MCF 10A (cell line): ENCODE data around the gene ANXA6. TPM values are rescaled to one million over a fixed set of nuclear protein-coding genes. Genes with fewer than 3 reads are reported as not detected.

Experiments
- BruUV-seq: library from RNA; stranded (reverse); fragments of 400-500 nt; replicated peaks from 2 replicates; lab custom pipeline; 2021; lab: Mats Ljungman, UMichigan
- CTCF ChIA-PET: fragments of 300-600 bp; sonication (Branson Sonifier 250); formaldehyde crosslinking; extraction: SDS; loops from one replicate; lab custom pipeline; 2021; ENCODE audit warnings: antibody characterized with exemption, inconsistent platforms; lab: Yijun Ruan, JAX
- POLR2A ChIA-PET: fragments of 300-600, 350-650 bp; sonication (Branson Sonifier 250); formaldehyde crosslinking; extraction: SDS; loops from one replicate; lab custom pipeline; 2020; ENCODE audit warnings: antibody characterized with exemption, inconsistent platforms; lab: Yijun Ruan, JAX
- DNase-seq: peaks from one replicate; pipeline ENCODE4 v3.0.0-alpha.2; 2018; ENCODE audit not compliant: unreplicated experiment
- H3K27ac Mint-ChIP-seq: one replicate; pipeline ENCODE4 v1.8.0; 2022; ENCODE audit warnings: mild to moderate bottlenecking, low read depth, mixed read lengths; ENCODE audit not compliant: unreplicated experiment
- H3K27me3 Mint-ChIP-seq: one replicate; pipeline ENCODE4 v1.8.0; 2022; ENCODE audit warnings: mixed read lengths; ENCODE audit not compliant: insufficient read depth, unreplicated experiment
- H3K36me3 Mint-ChIP-seq: one replicate; pipeline ENCODE4 v1.8.0; 2022; ENCODE audit warnings: mild to moderate bottlenecking, moderate library complexity, mixed read lengths; ENCODE audit not compliant: insufficient read depth, unreplicated experiment
- H3K4me1 Mint-ChIP-seq: one replicate; pipeline ENCODE4 v1.8.0; 2022; ENCODE audit warnings: mixed read lengths; ENCODE audit not compliant: insufficient read depth, unreplicated experiment
- H3K4me3 Mint-ChIP-seq: one replicate; pipeline ENCODE4 v1.8.0; 2022; ENCODE audit warnings: mild to moderate bottlenecking, moderate library complexity, mixed read lengths; ENCODE audit not compliant: unreplicated experiment
- H3K9me3 Mint-ChIP-seq: one replicate; pipeline ENCODE4 v1.8.0; 2022; ENCODE audit warnings: mixed read lengths; ENCODE audit not compliant: unreplicated experiment
- intact Hi-C: fragments of 100-400 bp; cut with micrococcal nuclease; formaldehyde crosslinking; loops from 2 replicates; pipeline ENCODE4 v1.14.1; 2022
- total RNA-seq: library from RNA; stranded (reverse); gene quantifications from 2 replicates; pipeline ENCODE4 v1.2.3, GENCODE V29; 2022
- TF ChIP-seq, protein P1 (sequence below): fragments of 200-600 bp; IDR thresholded peaks from one replicate; pipeline ENCODE4 v1.8.0; 2022; ENCODE audit warnings: antibody characterized with exemption, mild to moderate bottlenecking; ENCODE audit not compliant: unreplicated experiment

Gene ANXA6
- total RNA-seq, 1 experiment from 2014 or later: 2.6 TPM

DNA sequence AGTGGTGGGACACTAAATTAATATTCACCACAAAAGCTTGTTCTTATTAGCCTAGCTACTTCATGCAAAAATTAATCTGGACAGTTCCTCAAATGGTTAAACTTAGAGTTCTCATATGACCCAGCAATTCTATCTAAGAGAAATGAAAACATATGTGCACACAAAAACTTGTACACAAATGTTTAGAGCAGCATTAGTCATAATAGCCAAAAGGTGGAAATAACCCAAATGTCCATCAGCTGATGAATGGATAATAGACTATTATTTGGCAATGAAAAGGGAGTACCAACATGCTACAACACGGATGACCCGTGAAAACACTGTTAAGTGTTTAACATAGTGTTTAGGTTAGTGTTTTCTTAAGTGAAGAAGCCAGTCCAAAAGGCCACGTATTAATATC is 43.9 kb downstream of the ANXA6 start:
- ChIA-PET POLR2A (interaction anchor here (0.6 to 2.7 kb wide), 4 partner anchors 31 to 142 kb away, joined by 3 to 19 read pairs (median 4); no protein-coding TSS in a partner anchor), CTCF (interaction anchor here (0.6 to 29.6 kb wide), 21 partner anchors 8 to 330 kb away, joined by 3 to 1587 read pairs (median 33); partner anchors contain the start of gene TNIP1)
- TF ChIP-seq, protein P1, sequence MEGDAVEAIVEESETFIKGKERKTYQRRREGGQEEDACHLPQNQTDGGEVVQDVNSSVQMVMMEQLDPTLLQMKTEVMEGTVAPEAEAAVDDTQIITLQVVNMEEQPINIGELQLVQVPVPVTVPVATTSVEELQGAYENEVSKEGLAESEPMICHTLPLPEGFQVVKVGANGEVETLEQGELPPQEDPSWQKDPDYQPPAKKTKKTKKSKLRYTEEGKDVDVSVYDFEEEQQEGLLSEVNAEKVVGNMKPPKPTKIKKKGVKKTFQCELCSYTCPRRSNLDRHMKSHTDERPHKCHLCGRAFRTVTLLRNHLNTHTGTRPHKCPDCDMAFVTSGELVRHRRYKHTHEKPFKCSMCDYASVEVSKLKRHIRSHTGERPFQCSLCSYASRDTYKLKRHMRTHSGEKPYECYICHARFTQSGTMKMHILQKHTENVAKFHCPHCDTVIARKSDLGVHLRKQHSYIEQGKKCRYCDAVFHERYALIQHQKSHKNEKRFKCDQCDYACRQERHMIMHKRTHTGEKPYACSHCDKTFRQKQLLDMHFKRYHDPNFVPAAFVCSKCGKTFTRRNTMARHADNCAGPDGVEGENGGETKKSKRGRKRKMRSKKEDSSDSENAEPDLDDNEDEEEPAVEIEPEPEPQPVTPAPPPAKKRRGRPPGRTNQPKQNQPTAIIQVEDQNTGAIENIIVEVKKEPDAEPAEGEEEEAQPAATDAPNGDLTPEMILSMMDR: no peak
- H3K4me3 Mint-ChIP-seq: no peak overlapping the region
- H3K4me1 Mint-ChIP-seq: peaks cover 4% of the 10 kb centered on the region
- no peaks in the 10 kb centered on the region for H3K36me3 Mint-ChIP-seq
- no TSS peak for BruUV-seq
- no peaks in the 10 kb centered on the region for H3K9me3 Mint-ChIP-seq
- no peak for DNase-seq
- no peak overlapping the region for H3K27ac Mint-ChIP-seq
- intact Hi-C loops: no loop called here
- H3K27me3 Mint-ChIP-seq: no peaks in the 10 kb centered on the region

DNA sequence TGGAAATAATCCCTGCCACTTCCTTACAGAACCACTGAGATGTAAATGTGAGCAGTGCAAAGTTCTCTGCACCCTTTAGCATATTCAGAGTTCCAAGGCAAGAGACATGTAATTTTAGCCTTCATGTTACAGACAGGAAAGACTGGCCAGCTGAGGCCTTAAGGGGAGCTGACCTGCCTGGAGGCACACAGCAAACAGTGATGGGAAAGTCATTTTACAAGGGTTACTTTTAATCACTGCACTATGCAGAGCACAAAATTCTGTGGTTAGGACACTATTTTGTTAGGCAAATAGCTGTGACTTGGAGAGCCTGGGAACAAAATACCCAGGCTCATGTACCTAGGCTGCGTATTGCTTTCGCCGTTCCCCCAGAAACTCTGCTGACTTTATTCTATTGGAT is 46.6 kb downstream of the ANXA6 start:
- TF ChIP-seq, protein P1: no peak
- Mint-ChIP-seq H3K4me1 (peaks cover 25% of the 10 kb centered on the region), H3K27me3 (no peaks in the 10 kb centered on the region), H3K36me3 (no peaks in the 10 kb centered on the region), H3K4me3 (no peak overlapping the region), H3K27ac (no peak overlapping the region), H3K9me3 (no peaks in the 10 kb centered on the region)
- BruUV-seq: no TSS peak
- ChIA-PET CTCF (interaction anchor here (0.7 to 29.6 kb wide), 9 partner anchors 12 to 128 kb away, joined by 3 to 1587 read pairs (median 5); partner anchors contain the start of gene TNIP1), POLR2A (interaction anchor here (1.5 to 2.9 kb wide), 2 partner anchors 30 to 62 kb away, joined by 4 to 8 read pairs; partner anchors contain the start of gene TNIP1)
- intact Hi-C loops: no loop called here
- DNase-seq: no peak

DNA sequence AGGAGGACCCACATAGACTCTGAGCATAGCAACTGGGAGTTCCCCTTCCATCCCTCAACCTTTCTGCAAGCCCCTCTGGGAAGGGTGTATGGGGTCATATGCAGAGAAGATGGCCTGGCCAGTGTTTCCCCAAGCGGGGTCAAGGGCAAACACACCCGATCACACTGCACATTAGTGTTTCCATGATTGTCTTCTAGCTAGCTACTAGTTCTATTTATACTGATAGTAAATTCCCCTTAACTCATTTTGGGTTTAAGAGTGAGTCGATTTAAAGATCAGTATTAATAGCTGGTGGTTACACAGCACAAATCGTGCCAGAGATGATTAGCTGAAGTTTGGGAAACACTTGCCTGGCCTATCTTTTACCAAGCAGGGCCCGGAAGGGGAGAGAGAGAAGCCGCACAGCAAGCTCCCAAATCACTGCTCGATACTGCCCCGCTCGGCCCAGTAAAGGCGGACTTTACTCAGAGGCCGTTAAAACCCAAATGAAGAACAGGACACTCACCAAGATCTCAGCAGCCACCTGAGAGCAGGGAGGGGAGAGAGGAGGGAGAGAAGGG is 47.4 kb downstream of the ANXA6 start:
- Mint-ChIP-seq H3K27me3 (no peaks in the 10 kb centered on the region), H3K36me3 (no peaks in the 10 kb centered on the region), H3K4me3 (no peak overlapping the region), H3K9me3 (no peaks in the 10 kb centered on the region), H3K27ac (no peak overlapping the region), H3K4me1 (peaks cover 28% of the 10 kb centered on the region)
- ChIA-PET POLR2A (interaction anchor here (1.5 to 2.9 kb wide), 2 partner anchors 29 to 61 kb away, joined by 4 to 8 read pairs; partner anchors contain the start of gene TNIP1), CTCF (interaction anchor here (0.9 to 29.6 kb wide), 9 partner anchors 12 to 129 kb away, joined by 3 to 1587 read pairs (median 9); partner anchors contain the start of gene TNIP1)
- no TSS peak for BruUV-seq
- no peak for DNase-seq
- TF ChIP-seq, protein P1: no peak
- intact Hi-C loops: no loop called here

DNA sequence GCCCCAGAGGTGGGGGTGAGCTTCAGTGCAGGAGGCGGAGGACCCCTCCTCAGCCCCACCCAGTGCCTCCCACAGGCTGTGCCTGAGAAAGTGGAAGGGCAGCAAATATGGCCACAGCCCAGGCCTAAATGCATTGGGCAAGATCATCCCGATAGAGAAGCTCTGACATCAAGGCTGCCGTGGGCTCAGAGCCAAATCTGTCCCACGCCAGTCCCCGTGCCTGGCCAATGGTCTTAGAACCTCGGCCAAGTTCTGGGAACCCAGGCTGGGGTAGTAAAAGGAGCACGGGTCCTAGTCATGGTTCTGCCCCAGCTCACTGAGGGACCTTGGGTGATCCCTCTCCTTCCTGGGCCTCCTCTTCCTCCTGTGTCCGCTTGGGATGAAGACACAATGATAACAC is 49.0 kb downstream of the ANXA6 start:
- CTCF ChIA-PET: interaction anchor here (0.7 to 29.6 kb wide), 10 partner anchors 10 to 130 kb away, joined by 3 to 1587 read pairs (median 6); partner anchors contain the start of gene TNIP1
- Mint-ChIP-seq H3K4me1 (peaks cover 36% of the 10 kb centered on the region), H3K9me3 (no peaks in the 10 kb centered on the region), H3K27me3 (no peaks in the 10 kb centered on the region), H3K27ac (no peak overlapping the region), H3K4me3 (no peak overlapping the region), H3K36me3 (no peaks in the 10 kb centered on the region)
- peak; percentile 34 for DNase-seq
- POLR2A ChIA-PET: interaction anchor here (1.7 kb wide), 1 partner anchor 28 kb away, joined by 7 read pairs; the partner anchor contains the start of gene TNIP1
- no TSS peak for BruUV-seq
- TF ChIP-seq, protein P1: no peak
- intact Hi-C loops: no loop called here
